Measurements from ENCODE around the gene ADCY9. TPM values are rescaled to one million over a fixed set of nuclear protein-coding genes. Genes with fewer than 3 reads are reported as not detected.

The ADCY9 gene
- total RNA-seq, 1 donor from 2014 or later: 12.0 TPM

GRCh38 chr16:4152267-4152666 is 36.0 kb upstream of the ADCY9 start:
- no peak overlapping the region for H3K4me3 ChIP-seq (ENCODE audit: low read depth, low read length)
- no peak for DNase-seq (ENCODE audit: low read depth)
- H3K36me3 ChIP-seq (ENCODE audit: control insufficient read depth, insufficient read depth, low read length): no peaks in the 10 kb centered on the region
- no peak for TF ChIP-seq CTCF (IDR thresholded peaks at IDR 0.05; ENCODE audit: insufficient read depth, low read length, poor library complexity, severe bottlenecking)
- H3K27me3 ChIP-seq (ENCODE audit: control insufficient read depth, insufficient read depth, low read length): no peaks in the 10 kb centered on the region

- Histone ChIP-seq H3K27me3 (ENCODE audit: control insufficient read depth, insufficient read depth, low read length) (no peaks in the 10 kb centered on the region), H3K36me3 (ENCODE audit: control insufficient read depth, insufficient read depth, low read length) (no peaks in the 10 kb centered on the region), H3K4me3 (ENCODE audit: low read depth, low read length) (no peak overlapping the region)
- no peak for DNase-seq (ENCODE audit: low read depth)
- TF ChIP-seq CTCF (IDR thresholded peaks at IDR 0.05; ENCODE audit: insufficient read depth, low read length, poor library complexity, severe bottlenecking): no peak
Measured at GRCh38 chr16:4147236-4147635, 31.0 kb upstream of the ADCY9 start.

DNA sequence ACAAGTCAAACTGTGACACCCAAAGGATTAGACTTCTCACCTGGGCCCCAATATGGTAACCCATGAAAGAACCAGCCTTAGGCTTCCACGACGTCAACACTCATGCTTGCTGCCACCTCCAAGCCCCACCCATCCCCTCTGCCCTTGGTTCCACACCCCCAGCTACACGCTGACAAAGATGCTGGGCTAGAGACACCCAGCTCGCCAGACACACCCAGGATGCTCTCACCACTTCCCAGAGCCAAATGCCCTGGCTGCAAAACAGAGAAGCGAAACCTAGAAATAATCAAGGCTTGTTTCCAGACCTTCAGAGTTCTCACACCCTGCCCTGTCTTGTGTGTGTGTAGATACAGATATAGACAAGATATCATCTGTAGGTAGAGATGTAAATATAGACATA is 26.0 kb upstream of the ADCY9 start:
- no peak overlapping the region for H3K4me3 ChIP-seq (ENCODE audit: low read depth, low read length)
- TF ChIP-seq CTCF (IDR thresholded peaks at IDR 0.05; ENCODE audit: insufficient read depth, low read length, poor library complexity, severe bottlenecking): no peak
- H3K27me3 ChIP-seq (ENCODE audit: control insufficient read depth, insufficient read depth, low read length): no peaks in the 10 kb centered on the region
- no peaks in the 10 kb centered on the region for H3K36me3 ChIP-seq (ENCODE audit: control insufficient read depth, insufficient read depth, low read length)
- DNase-seq (ENCODE audit: low read depth): no peak

GRCh38 chr16:4141604-4142003 is 25.4 kb upstream of the ADCY9 start:
- no peaks in the 10 kb centered on the region for H3K36me3 ChIP-seq (ENCODE audit: control insufficient read depth, insufficient read depth, low read length)
- no peak for TF ChIP-seq CTCF (IDR thresholded peaks at IDR 0.05; ENCODE audit: insufficient read depth, low read length, poor library complexity, severe bottlenecking)
- H3K27me3 ChIP-seq (ENCODE audit: control insufficient read depth, insufficient read depth, low read length): no peaks in the 10 kb centered on the region
- DNase-seq (ENCODE audit: low read depth): no peak
- no peak overlapping the region for H3K4me3 ChIP-seq (ENCODE audit: low read depth, low read length)

DNA sequence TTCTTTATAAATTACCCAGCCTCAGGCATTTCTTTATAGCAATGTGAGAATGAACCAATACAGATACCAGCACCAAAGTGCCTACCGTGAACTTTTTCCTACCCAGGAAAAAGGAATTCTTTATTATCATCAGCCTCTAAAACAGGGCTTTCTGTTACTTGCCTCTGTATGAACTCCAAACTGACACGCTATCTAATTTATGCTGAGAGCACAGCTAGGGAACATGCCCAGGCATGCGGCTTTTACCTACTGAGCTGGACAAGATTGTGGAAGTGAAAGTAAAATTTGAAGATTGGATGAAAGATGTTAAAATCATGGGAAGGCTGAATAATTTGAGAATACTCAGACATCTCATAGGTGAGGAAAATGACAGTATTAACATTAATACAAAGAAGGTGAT is 24.4 kb upstream of the ADCY9 start:
- Histone ChIP-seq H3K36me3 (ENCODE audit: control insufficient read depth, insufficient read depth, low read length) (no peaks in the 10 kb centered on the region), H3K4me3 (ENCODE audit: low read depth, low read length) (no peak overlapping the region), H3K27me3 (ENCODE audit: control insufficient read depth, insufficient read depth, low read length) (no peaks in the 10 kb centered on the region)
- no peak for TF ChIP-seq CTCF (IDR thresholded peaks at IDR 0.05; ENCODE audit: insufficient read depth, low read length, poor library complexity, severe bottlenecking)
- DNase-seq (ENCODE audit: low read depth): peak; percentile 9

DNA sequence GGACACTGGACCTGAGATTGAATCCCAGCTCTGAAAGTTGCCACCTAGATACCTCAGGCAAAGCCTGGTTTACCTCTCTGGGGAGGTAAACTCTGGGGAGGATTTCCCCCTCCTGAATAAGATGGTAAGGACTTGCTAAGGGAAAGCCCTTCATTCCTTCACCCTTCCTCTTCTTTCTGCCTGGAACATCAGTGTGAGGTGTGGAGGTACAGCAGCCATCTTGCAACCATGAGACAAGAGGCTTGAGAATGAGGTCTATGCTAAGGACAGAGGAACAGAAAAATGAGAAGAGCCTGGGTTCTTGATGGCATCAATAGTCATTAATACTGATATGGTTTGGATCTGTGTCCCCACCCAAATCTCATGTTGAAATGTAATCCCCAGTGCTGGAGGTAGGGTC is 23.7 kb upstream of the ADCY9 start:
- DNase-seq (ENCODE audit: low read depth): no peak
- H3K4me3 ChIP-seq (ENCODE audit: low read depth, low read length): no peak overlapping the region
- H3K27me3 ChIP-seq (ENCODE audit: control insufficient read depth, insufficient read depth, low read length): no peaks in the 10 kb centered on the region
- TF ChIP-seq CTCF (IDR thresholded peaks at IDR 0.05; ENCODE audit: insufficient read depth, low read length, poor library complexity, severe bottlenecking): no peak
- H3K36me3 ChIP-seq (ENCODE audit: control insufficient read depth, insufficient read depth, low read length): no peaks in the 10 kb centered on the region
